Renal cortical epithelial cell (primary cell): Measurements from ENCODE around the gene RETREG1. TPM values are rescaled to one million over a fixed set of nuclear protein-coding genes. Genes with fewer than 3 reads are reported as not detected.

ENCODE experiments used
- DNase-seq: peaks from one replicate; pipeline ENCODE4 v3.0.0-alpha.2; 2011; ENCODE audit warnings: low read depth
- total RNA-seq: library from RNA; depleted of rRNA; stranded (reverse); fragments of >200 nt; gene quantifications from 2 replicates; pipeline ENCODE4 v1.2.3, GENCODE V29; 2014

RETREG1 gene
- total RNA-seq, 1 donor from 2014 or later = 123 TPM

DNA sequence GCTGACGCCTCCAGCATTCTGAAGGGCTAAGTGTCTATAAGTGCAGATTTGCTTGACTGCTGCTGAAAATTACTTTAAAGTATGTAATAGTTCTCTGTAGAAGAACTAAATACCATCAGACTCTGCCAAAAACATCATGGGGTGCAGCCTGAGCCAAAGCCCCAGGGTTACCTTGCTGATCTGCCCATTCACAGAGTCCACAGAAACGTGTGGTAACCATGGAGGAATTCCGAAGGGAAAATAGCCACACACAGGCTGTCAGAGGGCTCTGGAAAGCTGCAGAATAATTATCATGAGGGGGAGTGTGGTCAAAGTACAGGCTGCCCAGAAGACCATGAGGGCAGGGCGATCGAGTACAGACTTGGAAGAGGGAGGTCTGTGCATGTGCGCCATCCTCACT, 36.4 kb downstream of the RETREG1 start:
- peak; percentile 70 for DNase-seq

DNA sequence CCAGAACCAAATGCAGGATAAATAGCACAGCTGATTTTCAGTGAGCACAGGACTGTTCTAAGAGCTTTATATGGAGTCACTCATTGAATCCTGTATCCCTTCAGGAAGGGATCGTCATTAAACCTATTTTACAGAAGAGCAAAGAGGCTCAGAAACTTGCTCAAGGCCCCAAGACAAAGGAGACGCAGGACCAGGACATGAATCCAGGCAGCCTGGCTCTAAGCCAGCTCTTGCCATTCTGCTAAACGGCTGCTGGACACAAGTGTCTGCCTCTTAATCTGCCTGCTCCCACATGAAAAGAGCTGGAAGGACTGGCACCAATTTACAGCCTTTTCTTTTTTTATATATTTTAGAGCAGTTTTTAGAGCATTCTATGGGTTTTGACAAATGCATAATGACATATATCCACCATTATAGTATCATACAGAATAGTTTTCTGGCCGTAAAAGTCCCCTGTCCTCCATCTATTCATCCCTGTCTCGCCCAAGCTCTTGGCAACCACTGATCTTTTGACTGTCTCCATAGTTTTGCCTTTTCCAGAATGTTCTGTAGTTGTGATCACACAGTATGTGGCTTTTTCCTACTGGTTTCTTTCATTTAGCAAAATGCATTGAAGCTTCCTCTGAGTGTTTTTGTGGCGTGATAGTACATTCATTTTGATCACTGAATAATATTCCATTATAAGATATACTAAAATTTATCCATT, 37.5 kb downstream of the RETREG1 start:
- DNase-seq = no peak

DNA sequence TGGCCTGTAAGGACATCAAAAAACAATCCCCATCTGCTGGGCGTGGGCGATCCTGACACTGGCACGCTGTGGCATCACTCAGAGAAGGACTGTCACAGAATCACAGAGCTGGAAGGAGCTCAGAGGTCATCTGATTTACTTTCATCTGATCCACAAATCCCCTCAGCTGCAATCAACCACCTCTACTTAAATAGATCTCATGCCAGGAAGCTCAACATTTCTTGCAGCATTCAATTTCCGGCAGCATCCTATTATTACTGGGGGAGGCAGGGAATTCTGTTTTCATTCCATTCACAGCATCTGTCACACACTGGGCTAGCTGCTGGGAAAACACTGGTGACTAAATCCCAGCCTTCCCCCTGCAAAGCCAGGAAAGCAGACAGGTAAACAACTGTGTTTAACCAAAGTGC, 38.3 kb downstream of the RETREG1 start:
- peak; percentile 29 for DNase-seq

DNA sequence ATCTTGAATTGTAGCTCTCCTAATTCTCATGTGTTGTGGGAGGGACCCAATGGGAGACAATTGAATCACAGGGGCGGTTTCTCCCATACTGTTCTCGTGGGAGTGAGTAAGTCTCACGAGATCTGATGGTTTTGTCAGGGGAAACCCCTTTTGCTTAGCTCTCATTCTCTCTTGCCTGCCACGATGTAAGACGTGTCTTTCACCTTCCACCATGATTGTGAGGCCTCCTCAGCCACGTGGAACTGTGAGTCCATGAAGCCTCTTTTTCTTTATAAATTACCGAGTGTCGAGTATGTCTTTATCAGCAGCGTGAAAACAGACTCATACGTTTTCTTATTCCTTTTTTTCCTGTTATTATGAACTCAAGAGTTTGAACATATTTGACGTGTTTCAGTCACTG, 39.1 kb downstream of the RETREG1 start:
- no peak for DNase-seq

- DNase-seq = peak; percentile 79
Observed at GRCh38 chr5:16574789-16575721, 41.7 kb downstream of the RETREG1 start.

- DNase-seq = no peak
Observed at GRCh38 chr5:16573401-16573800, 43.4 kb downstream of the RETREG1 start.

- no peak for DNase-seq
Observed at GRCh38 chr5:16572289-16573015, 44.3 kb downstream of the RETREG1 start.

GRCh38 chr5:16571016-16571415, 45.8 kb downstream of the RETREG1 start:
- no peak for DNase-seq

DNA sequence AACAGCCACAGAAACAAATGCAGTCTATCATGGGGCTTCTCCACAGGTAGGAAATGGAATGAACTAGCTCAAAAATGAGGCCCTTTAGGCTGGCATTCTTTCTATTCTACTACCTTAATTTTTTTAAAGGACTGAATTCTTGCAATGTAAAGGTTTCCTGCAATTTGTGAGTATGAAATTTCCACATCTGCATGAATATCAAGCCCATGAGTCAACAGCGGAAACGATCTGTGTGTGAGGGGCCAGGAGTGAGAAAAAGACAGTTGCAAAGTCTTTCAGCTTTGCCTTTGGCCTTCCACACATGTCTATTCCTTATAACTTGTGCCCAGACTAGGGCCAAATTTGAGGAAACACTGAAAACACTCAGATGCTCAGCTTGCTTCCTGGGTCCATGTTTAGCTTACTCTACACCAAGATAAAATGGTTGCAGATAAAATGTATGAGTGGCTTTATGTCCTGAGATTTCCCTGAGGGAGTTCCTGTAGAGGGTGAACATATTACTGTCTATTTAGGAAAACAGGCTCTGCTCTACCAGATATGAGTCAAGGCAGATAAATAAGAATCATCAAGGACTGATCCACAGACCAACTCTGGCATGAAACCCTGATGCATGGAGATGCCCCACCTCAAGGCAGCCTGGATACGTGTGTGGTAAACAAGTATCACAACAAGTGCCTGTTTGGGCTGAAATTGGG, 46.5 kb downstream of the RETREG1 start:
- DNase-seq = no peak

- DNase-seq = no peak
Observed at GRCh38 chr5:16568875-16569580, 47.8 kb downstream of the RETREG1 start.

- DNase-seq = no peak
Observed at GRCh38 chr5:16567365-16567764, 49.4 kb downstream of the RETREG1 start.

GRCh38 chr5:16565118-16565517, 51.7 kb downstream of the RETREG1 start:
- DNase-seq = no peak

- DNase-seq = no peak
Observed at GRCh38 chr5:16564248-16564867, 52.4 kb downstream of the RETREG1 start.

- DNase-seq = no peak
Observed at GRCh38 chr5:16563686-16564085, 53.1 kb downstream of the RETREG1 start.

DNA sequence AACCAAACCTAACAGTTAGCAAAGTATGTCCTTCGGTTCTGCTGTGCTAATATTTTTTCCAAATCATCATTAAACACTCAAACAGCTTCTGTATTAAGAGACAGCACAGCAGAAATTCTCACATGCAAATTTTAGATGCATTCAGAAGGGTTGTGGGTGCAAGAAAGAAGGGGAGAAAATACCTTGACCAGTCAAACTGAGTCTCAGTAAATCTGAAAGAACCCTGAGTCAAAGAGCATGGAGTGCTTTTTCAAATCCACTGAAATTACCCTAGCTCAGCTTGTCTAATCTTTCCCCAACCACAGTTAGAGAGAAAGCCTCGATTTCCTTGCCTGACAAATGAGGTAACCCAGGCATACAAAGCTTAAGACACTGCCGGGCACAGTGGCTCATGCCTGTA, 55.1 kb downstream of the RETREG1 start:
- DNase-seq = no peak

GRCh38 chr5:16559702-16560101, 57.1 kb downstream of the RETREG1 start:
- no peak for DNase-seq

DNA sequence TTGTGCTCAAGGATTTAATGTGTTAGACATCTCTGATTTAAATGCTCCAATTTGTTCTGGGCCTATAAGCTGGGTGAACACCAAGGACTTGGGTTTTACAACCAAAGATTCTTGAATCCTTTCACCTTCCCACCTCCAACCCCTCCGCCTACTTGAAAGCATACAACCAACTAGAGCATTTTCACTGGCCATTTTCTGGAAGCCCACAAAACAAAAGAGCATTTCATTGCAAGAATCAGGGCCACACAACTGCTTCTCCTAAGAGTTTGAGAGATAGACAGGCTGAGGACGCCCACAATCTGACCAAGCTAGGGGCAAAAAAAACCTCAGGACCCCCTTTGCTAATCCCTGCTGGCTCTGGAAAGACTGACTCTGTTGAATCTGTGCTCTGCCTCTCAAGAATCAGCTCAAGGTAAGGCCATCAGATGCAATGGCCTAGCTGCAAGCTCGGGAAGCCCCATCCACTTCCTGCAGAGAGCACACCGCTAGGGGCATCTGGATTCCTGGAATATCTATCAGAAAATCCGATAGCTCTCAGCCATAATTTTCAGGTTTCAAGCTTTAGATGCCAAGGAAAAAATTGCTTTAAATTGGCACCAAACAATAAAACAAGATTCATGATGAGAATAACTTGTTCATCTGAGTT, 57.7 kb downstream of the RETREG1 start:
- DNase-seq = no peak

DNA sequence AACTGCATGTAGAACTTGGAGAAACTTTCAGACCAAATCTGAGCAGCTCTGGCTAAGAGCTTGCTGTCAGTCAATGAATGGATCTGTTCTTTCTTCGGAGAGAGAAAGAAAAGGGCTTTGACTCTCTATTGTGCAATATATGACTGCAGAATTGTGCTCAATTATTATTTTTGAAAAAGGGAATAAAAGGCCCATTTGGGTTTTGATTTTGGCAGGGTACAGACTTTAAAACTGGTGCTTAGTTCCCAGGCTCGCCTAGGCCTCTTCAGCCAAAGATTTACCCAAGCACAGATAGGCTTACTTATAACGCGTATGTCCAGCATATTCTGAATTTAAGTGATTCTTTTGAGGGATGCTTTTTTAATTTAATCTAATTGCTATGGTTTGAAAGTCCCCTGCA, 59.3 kb downstream of the RETREG1 start:
- DNase-seq = no peak

- DNase-seq = no peak
Observed at GRCh38 chr5:16554110-16554509, 62.7 kb downstream of the RETREG1 start.
